DMS153 (cell line): ENCODE measurements around the gene TRIM2.
A peak's percentile ranks its signal among the peaks of the same experiment; 100 is the strongest.

Source experiments
- DNase-seq: peaks from one replicate; lab custom pipeline; 2025; lab: John Stamatoyannopoulos, UW

Gene TRIM2

DNA sequence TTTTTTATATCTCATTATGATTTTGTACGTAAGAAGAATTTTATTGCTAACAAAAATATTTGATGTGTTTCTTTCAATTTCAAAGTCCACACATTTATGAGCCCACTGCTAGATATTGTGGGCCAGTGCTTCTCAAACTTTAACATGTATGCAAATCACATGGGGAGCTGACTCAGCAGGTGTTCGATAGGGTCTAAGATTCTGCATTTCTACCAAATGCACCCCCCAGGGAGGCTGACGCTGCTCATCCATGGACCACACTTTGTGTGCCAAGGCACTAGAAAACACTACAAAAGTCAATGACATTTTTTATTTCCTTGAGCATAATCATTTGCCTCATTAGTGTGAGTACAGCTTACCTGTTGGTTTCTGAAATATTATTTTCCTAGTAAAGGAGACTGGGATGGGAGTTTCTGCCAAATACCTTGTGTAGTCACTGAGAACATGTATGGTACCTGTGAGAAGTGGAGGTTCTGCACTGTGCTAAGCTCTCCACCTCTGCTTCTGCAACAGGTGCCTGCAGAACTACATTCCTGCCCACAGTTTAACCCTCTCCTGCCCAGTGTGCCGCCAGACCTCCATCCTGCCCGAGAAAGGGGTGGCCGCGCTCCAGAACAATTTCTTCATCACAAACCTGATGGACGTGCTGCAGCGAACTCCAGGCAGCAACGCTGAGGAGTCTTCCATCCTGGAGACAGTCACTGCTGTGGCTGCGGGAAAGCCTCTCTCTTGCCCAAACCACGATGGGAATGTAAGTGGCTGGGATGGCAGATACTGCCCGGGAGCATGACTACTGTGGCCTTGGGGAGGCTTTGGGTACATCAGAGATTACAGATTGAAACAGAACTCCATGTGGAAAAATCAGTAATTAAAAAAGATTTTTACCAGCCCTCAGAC, 71.4 kb downstream of the TRIM2 start:
- no peak for DNase-seq

DNA sequence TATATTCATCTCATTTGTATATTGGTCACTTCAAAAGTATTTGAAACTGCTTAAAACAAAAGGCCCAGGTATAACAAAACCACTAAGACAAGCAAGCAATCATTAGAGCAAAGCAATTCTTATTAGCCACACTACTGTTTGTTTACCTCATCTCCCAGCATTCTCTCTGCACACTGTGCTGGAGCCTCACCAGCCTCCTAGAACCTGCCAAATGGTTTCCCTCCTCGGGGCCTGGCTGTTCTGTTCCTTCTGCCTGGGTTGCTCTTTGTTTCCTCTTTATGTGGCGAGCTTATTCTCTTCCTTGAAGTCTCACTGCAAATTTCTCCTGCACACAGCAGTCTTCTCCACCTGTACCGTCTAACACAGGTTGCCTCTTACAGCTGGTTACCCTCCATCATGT, 72.7 kb downstream of the TRIM2 start:
- DNase-seq = no peak

DNA sequence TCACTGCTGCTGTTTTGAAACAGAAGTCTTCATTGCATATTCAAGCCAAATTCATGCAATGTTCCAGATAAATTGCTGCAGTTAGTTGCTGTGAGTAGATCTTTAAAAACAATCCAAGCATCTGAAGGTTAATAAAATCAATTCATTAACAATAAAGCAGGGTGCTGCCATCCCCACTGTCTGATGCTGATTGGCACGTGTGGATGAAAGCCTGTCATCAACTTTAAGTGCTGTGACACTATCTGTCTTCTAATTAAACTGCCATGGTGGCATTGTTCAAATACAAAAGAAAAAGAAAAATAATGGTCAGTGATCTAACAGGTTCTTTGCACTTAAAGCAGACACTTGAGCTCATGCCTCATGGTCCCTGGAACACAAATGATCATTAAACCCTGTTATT, 77.2 kb downstream of the TRIM2 start:
- peak; percentile 15 for DNase-seq

DNA sequence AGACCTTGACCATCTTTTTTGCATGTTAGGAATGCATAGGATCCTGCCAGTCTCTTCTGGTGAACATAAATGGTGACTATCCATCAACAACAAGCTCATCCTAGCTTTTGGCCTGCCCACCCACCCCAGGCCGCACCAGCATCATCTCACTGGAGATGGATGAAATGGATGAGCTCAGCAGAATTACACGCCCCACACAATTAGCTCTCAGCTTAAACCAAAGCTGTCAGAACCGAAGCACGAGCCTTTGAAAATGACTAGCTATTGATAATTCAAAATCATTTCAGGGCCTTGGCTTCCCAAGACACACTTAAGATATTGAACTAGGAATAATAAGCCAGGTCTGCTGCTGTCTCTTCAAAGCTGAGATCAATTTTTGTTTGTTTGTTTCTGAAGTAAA, 77.8 kb downstream of the TRIM2 start:
- no peak for DNase-seq

DNA sequence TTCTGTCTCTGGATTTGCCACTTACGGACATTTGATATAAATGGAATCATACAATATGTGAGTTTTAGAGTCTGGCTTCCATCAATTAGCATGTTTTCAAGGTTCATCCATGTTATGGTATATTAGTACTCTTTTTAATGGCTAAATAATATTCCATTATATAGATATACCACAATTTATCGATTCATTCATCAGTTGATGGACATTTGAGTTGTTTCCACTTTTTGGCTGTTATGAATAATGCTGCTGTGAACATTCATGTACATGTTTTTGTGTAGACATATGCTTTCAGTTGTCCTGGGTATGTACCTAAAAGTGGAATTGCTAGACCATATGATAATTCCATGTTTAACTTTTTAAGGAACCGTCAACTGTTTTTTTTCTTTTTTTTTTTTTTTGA, 79.0 kb downstream of the TRIM2 start:
- no peak for DNase-seq

DNA sequence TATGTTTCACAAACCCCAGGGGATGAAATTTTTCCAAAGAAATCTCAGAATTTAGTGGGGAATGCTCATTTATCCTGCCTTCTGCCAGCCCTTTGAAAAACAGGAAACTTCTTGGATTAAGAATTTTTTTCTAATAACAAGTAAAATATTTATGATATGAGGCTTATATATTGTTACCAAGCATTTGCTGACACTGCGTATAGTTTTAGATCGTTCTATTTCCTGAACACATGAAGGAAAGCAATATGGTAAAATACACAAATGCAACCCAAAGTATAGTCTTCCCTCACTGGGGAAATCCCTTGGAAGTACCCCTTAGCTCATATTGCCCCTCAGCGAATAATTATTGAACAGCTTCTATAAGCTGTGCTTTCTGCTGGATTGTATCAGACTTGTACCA, 85.9 kb downstream of the TRIM2 start:
- no peak for DNase-seq

DNA sequence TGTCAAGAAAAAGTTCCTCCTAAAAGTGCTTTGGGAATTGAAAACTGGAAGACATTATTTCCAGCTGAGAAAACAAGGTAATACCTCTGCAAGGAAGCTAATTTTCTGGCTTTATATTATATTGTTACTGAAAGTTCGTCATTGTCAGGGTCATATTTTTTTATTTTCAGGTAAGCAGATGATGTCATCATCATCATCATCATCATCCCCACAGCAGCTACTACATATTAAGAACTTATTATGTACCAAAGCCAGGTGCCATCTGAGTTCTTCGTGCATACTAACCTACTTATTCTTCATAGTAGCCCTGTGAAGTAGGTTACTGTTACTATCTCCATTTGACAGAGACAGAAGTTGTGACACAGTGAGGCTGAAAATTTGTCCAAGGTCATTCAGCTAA, 87.3 kb downstream of the TRIM2 start:
- DNase-seq = no peak

DNA sequence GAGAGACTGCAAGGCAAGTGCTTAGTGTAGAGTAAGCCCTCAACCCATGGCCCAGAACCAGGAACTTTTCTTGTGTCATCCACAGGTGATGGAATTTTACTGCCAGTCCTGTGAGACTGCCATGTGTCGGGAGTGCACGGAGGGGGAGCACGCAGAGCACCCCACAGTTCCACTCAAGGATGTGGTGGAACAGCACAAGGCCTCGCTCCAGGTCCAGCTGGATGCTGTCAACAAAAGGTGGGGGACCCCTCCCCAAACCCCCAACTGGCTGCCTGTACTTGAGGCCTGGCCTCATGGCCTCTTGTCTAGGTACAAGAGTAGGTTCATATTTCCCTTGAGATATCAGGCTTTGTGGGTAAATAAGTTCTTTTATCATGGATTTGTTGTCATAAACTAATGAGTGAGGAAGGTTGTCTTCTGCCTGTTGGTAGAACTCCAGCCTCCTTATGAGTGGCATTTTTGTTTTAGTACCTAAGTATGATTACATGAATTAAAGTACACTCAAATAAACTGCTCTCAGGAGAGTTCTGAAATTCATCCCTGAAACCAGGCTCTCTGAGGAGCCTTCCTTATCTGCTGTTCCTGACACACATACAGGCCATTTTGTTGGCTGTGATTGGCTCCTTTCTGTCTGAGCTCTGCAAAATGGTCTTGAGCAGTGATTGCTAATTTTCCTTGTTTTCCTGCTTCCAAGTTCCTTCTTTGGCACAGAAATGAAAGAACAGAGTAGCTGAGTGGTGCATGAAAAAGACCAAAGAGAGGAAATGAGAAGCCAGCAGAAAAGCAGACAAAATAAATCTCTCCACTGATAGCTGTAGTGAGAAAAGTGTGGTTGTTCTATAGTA, 88.9 kb downstream of the TRIM2 start:
- no peak for DNase-seq

DNA sequence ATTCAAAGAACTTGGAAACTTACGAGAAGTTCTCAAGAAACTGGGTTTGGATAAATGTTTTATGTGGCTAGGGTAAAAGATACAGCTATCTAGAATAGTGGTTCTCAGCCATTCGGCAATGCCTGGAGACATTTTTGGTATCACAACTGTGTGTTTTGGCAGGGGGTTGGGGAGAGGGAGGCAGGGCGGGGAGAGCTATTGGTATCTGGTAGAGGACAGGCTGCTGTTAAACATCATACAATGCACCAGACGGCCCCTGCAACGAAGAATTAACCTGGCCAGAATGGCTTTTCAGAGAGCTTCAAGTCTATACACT, 89.5 kb downstream of the TRIM2 start:
- no peak for DNase-seq

DNA sequence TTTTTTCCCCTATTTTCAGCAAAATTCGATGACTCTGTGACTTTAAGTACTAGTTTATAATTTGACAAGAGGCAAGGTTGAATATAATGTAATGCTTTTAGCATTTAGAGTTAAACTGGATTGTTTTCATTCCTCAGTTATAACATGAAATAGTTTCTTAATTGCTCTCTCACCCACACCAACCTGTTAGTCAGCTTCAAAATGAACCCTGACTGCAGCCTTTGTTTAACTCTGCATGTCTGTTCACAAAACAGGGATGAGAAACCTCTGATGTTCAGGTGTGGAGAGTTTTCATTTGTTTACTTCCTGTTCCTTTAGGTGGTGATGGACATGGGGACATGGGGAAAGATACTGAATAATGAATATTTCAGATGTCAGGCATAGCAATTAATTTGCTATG, 90.4 kb downstream of the TRIM2 start:
- DNase-seq = no peak

DNA sequence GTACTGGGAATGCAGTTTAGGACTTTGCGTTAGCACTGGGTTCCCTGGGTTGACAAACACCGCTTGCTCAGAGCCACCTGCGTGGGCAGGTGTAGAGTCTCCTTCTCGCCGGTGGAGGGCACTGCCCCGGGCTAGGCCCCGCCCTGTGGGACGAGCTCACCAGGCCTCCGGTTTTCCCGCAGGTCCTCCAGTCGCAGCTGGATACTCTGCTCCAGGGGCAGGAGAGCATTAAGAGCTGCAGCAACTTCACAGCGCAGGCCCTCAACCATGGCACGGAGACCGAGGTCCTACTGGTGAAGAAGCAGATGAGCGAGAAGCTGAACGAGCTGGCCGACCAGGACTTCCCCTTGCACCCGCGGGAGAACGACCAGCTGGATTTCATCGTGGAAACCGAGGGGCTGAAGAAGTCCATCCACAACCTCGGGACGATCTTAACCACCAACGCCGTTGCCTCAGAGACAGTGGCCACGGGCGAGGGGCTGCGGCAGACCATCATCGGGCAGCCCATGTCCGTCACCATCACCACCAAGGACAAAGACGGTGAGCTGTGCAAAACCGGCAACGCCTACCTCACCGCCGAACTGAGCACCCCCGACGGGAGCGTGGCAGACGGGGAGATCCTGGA, 91.0 kb downstream of the TRIM2 start:
- no peak for DNase-seq

DNA sequence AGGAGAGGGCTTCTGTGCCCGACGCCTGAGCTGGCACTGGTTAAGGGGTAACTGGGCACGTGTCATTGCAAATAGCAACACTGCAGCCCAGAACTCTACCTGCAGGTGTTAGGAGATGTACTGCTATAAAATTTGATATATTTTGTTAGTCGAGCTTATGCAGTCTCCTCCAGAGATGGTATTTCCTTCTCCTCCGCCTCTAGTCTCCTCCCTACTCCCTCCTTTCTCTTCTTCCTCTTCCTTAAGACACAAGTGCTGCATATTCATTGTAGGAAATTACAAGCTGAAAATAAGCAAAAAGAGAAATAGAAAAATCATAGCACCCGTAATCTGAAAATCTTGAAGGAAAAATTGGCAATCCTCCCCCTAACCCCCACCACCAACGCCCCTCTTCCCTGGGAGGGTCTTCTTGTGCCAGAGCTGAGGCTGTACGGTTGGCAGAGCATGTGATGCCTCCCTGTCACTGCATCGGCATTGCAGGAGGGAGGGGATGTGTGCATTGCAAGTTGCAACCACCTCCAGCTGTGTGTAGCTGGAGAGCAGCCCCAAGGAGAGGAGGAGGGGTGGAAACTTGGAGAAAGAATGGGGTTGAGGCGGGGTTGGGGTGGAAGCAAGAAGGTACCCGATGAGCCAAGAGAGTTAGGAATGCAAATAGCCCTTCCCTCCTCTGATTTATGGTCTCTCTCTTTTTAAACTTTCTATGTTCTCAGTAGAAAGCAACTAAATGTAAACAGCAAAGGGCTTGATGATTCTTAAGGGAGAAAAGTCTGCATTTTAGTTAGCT, 92.0 kb downstream of the TRIM2 start:
- no peak for DNase-seq

DNA sequence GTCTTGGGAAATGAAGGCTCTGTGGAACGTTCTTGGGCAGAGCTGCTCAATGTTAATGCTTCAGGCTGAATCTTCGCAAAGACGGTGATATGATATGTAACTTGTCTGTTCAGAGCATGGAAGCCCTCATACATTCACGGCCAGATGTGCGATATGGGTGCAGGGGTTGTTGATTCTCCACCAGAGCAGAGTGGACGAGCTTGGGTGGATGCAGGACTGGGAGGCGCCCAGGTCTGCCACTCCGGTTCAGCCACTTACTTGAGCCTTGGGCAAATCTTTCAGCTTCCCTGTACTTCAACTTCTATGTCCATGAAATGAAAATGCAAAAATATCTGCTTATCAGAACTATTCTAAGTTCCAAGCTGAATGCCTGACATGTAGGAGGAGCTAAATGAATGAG, 92.9 kb downstream of the TRIM2 start:
- no peak for DNase-seq

DNA sequence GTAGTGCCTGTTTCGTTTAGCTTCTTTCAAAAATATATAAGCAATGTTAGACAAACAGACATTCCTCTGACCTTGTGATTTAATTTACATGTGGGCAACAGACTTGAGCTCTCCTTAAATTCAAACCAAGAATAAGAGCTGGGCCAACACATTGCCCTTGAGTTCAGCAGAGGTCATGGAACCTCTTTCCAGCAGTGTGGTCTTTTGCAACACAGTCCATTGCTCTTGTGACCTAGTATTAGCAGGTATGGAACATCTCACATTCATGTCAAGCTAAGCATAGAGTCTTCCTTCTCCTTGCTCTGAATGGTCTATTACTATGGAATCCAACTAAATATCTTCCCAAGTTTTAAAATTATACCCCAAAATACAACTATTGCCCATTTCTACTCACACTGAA, 106.5 kb downstream of the TRIM2 start:
- DNase-seq = no peak

DNA sequence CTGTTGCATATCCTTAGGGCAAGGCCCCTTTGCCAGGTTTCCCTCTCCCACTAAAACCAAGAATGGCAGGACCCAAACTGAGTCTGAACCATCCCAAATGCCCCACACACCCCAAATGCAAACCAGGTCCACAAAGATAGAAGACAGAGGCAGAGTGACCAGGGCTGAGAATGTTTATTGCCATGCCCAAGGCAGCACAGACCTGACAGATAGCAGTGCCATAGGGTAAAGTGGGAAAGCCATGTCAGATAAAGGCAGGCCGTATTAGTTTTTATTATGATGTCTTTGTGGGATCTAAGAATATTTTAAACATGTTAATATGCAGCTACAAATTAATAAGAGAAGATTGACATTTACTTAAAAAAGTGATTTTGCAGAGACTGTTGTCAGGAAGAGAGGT, 110.7 kb downstream of the TRIM2 start:
- no peak for DNase-seq

DNA sequence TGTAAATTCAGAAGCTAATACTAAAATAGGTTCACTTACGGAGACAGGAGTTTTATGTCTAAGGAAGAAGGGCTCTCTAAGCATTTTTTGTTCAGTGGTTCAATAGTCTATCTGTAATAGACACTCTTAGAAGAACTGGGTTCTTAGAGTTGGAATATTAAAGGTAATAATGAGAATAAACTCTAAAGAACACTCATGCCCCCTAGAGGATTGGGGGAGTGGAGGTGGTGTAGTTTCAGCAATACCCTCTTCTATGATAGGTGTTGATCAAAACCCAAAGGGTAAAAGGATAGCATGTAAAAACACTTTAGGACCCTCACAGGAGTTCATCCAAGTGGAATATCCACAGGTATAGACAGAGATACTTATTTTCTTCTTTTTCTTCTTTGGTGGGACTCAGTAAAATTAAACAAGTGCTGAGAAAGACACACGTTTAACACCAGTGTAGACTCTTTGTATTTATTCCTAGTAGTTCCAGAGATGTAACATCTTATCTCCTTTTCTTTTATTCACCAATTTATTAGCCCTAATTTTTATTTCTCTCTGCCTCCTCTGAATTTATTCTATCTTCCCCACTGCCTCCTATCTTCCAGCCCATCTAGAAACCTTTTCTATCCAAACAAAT, 114.6 kb downstream of the TRIM2 start:
- DNase-seq = peak; percentile 48

DNA sequence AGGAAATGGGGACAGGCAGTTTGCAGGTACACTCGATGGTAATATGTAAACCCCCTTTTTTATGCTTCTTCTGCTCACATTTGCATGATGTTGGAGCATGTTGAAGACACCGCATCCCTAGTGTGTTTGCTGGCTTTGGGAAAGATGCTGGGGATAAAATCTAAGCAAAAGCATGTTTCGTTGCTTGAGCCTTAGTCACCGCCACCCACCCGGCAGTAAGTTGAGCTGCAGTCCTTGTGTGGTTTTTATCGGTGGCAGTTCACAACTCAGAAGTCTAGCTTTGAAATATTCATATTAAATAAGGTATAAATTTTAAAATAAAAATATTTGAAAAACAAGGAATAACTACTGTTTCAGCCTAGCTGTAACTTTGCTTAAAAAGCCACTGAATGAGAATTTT, 118.5 kb downstream of the TRIM2 start:
- DNase-seq = no peak

DNA sequence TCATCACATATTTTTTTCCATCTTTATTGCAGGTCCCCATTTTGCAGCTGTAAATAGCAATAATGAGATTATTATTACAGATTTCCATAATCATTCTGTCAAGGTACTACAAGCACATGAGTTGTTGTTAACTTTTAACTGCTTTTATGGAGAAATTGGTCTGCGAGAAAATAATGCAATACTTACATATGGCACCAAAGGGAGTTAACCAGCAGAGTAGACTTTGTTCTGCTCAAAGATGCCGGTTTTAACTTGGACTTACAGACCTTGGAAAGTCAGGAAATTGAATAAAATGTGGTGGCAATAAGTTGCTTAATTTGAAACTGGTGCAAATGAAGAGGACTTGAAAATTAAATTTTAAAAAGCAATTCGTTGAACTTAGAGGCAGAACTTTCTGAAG, 119.8 kb downstream of the TRIM2 start:
- DNase-seq = no peak

DNA sequence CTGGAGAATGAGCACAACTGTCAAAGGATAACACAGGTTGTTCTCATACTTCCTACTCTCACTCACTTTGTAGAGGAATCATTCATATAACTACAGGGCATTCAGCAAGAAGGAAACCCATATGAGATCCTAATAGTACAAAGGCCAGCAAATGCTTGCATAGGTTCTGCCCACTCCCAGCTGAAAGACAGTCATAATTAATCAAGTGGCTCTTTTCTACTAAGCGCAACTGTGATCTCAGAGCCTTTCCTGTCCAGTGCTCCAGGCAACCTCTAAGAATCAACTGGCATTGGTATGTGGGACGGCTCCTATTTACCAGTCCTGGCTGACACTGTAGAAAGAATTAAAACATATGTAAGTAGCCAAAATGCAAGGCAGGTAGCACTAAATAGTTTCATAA, 121.3 kb downstream of the TRIM2 start:
- no peak for DNase-seq

DNA sequence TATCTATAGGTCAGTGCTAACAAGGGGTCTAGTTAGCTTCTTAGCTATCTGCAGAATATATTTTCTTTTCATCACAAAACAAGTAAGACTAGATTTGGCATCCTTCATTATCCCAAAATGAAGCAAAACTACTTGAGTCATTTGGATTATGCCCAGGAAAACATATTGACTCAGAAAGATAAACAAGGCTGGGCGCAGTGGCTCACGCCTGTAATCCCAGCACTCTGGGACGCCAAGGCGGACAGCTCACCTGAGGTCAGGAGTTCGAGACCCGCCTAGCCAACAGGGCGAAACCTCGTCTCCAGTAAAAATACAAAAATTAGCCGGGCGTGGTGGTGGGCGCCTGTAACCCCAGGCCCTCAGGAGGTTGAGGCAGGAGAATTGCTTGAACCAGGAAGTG, 122.3 kb downstream of the TRIM2 start:
- no peak for DNase-seq

DNA sequence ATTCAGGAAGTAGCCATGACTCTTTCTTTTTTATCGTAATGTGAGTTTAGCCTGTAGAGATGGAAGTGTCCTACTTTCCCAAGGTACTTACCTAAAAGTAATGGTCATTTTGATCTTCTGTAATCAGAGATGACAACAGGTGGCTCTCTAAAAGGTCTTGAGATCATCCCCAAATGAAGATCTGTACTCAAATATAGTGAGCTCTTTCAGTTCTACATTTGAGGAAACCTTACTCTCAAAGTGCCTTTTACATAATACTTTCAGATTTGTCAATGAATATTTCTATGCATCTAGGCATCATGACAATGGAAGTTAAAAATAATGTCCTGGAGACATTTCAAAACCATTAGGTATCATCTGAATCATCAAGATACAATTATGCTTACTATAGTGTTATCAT, 123.0 kb downstream of the TRIM2 start:
- DNase-seq = no peak

DNA sequence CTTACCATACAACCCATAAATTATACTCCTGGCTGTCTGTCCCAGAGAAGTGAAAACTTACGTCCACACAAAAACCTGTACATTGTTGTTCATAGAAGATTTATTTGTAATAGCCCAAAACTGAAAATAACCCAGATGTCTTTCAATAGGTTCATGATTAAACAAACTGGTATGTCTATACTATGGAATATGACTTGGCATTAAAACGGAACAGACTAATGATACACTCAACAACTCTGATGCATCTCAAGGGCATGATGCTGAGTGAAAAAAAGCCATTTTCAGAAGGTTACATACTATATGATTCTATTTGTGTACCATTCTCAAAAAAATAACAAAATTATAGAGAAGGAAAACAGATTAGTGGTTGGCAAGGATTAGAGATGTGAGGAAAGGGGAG, 128.7 kb downstream of the TRIM2 start:
- no peak for DNase-seq
